ENCODE measurements around the gene PGBD1. TPM values are rescaled to one million over a fixed set of nuclear protein-coding genes. Genes with fewer than 3 reads are reported as not detected.
A peak's percentile ranks its signal among the peaks of the same experiment; 100 is the strongest.

PGBD1 gene
- total RNA-seq, 1 experiment from 2014 or later: 3.8 TPM

- TSS peak; percentile 82 for BruUV-seq (replicated peaks)
- Mint-ChIP-seq H3K27ac (ENCODE audit: unreplicated experiment) (no peak within 1 kb of the TSS), H3K9me3 (ENCODE audit: unreplicated experiment) (peaks cover 9% of the 10 kb centered on the region)
Measured at GRCh38 chr6:28335564-28336283, 54.4 kb downstream of the PGBD1 start, which contains the start of gene ZSCAN31. Gene ZSCAN31, minus strand, starts transcription at chr6:28336148. Its CDS starts 6,465 bp downstream, at chr6:28329683.

GRCh38 chr6:28336284-28337120 lies 55.1 kb downstream of the PGBD1 start:
- no TSS peak for BruUV-seq (replicated peaks)
- intact Hi-C loops (cut with micrococcal nuclease; ENCODE audit: unreplicated experiment): loop anchor here (5.0 kb wide), 2 partner anchors 54 to 444 kb away; partner anchors contain the start of gene PGBD1
- H3K4me1 ChIP-seq: no peaks in the 10 kb centered on the region; the same call in 1 of the 2 replicates
- Mint-ChIP-seq H3K4me3 (ENCODE audit: unreplicated experiment) (no peak overlapping the region), H3K36me3 (ENCODE audit: insufficient read depth, unreplicated experiment) (no peaks in the 10 kb centered on the region), H3K4me1 (ENCODE audit: low read depth, unreplicated experiment) (peaks cover 16% of the 10 kb centered on the region), H3K9me3 (ENCODE audit: unreplicated experiment) (peaks cover 9% of the 10 kb centered on the region), H3K27ac (ENCODE audit: unreplicated experiment) (no peak overlapping the region), H3K27me3 (ENCODE audit: insufficient read depth, unreplicated experiment) (peaks cover 2% of the 10 kb centered on the region)
- no peaks in the 10 kb centered on the region for H3K9me3 ChIP-seq
- H3K4me3 ChIP-seq (ENCODE audit: low read depth, low read length): peak overlapping the region; percentile 54
- no peaks in the 10 kb centered on the region for H3K36me3 ChIP-seq (ENCODE audit: control insufficient read depth, insufficient read depth, low read length)
- no peaks in the 10 kb centered on the region for H3K27me3 ChIP-seq (replicated peaks; ENCODE audit: control insufficient read depth, insufficient read depth, low read length)
- POLR2A ChIA-PET: interaction anchor here (0.6 to 2.0 kb wide), 11 partner anchors 12 to 498 kb away, joined by 3 to 17 read pairs (median 8); partner anchors contain the start of gene ZSCAN26
- CTCF ChIA-PET: interaction anchor here (2.5 kb wide), 1 partner anchor 19 kb away, joined by 16 read pairs; no protein-coding TSS in a partner anchor
- DNase-seq: no peak
- TF ChIP-seq CTCF (IDR thresholded peaks at IDR 0.05; ENCODE audit: insufficient read depth in 1 of 2, low read depth in 1 of 2, low read length in 1 of 2, severe bottlenecking in 1 of 2, unreplicated experiment in 1 of 2): no peak

More at GRCh38 chr6:28335564-28336283, 54.4 kb downstream of the PGBD1 start, which contains the start of gene ZSCAN31:
- no peaks in the 10 kb centered on the region; the same call in 1 of the 2 replicates for H3K9me3 ChIP-seq
- Mint-ChIP-seq H3K4me1 (ENCODE audit: low read depth, unreplicated experiment) (peaks cover 16% of the 10 kb centered on the region), H3K36me3 (ENCODE audit: insufficient read depth, unreplicated experiment) (no peaks in the 10 kb centered on the region), H3K27me3 (ENCODE audit: insufficient read depth, unreplicated experiment) (peaks cover 2% of the 10 kb centered on the region), H3K4me3 (ENCODE audit: unreplicated experiment) (no peak within 1 kb of the TSS)
- CTCF ChIA-PET: interaction anchor here (0.6 to 2.5 kb wide), 3 partner anchors 20 to 68 kb away, joined by 3 to 16 read pairs (median 6); partner anchors contain the start of gene ZSCAN26
- peak; percentile 92 to 95 for DNase-seq
- no peaks in the 10 kb centered on the region for H3K36me3 ChIP-seq (ENCODE audit: control insufficient read depth, insufficient read depth, low read length)
- intact Hi-C loops (cut with micrococcal nuclease; ENCODE audit: unreplicated experiment): loop anchor here (2.0 to 5.0 kb wide), 3 partner anchors 13 to 443 kb away; partner anchors contain the start of genes PGBD1 and ZKSCAN3
- no peaks in the 10 kb centered on the region for H3K27me3 ChIP-seq (replicated peaks; ENCODE audit: control insufficient read depth, insufficient read depth, low read length)
- no peak for TF ChIP-seq CTCF (IDR thresholded peaks at IDR 0.05; ENCODE audit: insufficient read depth in 1 of 2, low read depth in 1 of 2, low read length in 1 of 2, severe bottlenecking in 1 of 2, unreplicated experiment in 1 of 2)
- no peaks in the 10 kb centered on the region; the same call in 1 of the 2 replicates for H3K4me1 ChIP-seq
- peak within 1 kb of the TSS; percentile 54 for H3K4me3 ChIP-seq (ENCODE audit: low read depth, low read length)
- POLR2A ChIA-PET: interaction anchor here (0.5 to 2.0 kb wide), 17 partner anchors 11 to 1224 kb away, joined by 3 to 17 read pairs (median 4); partner anchors contain the start of genes ZNF165, ZNF184 and ZSCAN26

All from Caco-2 (cell line).